Memory B cell (primary cell): ENCODE measurements around the gene TEX50.
"Not testable (repeated sequence)": the region's sequence is repeated elsewhere in the genome, so short reads cannot be mapped to it uniquely, and the experiment has no call there.

Experiments used
- ATAC-seq: fragments of 150-1000 bp; cut with Tn5 transposase; 2 replicates; pipeline ENCODE4 v1.10.0; 2021; ENCODE audit warnings: low read depth, mild to moderate bottlenecking, moderate library complexity
- DNase-seq, 2 donors: peaks; one replicate each; pipeline ENCODE4 v3.0.0; 2022; ENCODE audit warnings: low spot score in 2 of 2
- H3K27ac Mint-ChIP-seq: one replicate; pipeline ENCODE4 v1.8.0; 2022; ENCODE audit warnings: mild to moderate bottlenecking, moderate library complexity, mixed read lengths
- H3K27me3 Mint-ChIP-seq: one replicate; pipeline ENCODE4 v1.8.0; 2022; ENCODE audit warnings: mixed read lengths
- H3K36me3 Mint-ChIP-seq: one replicate; pipeline ENCODE4 v1.8.0; 2022; ENCODE audit warnings: mild to moderate bottlenecking, mixed read lengths
- H3K4me1 Mint-ChIP-seq: one replicate; pipeline ENCODE4 v1.8.0; 2022; ENCODE audit warnings: mixed read lengths
- H3K4me3 Mint-ChIP-seq: one replicate; pipeline ENCODE4 v1.8.0; 2022; ENCODE audit warnings: mild to moderate bottlenecking, moderate library complexity, mixed read lengths
- H3K9me3 Mint-ChIP-seq: one replicate; pipeline ENCODE4 v1.8.0; 2022; ENCODE audit warnings: mixed read lengths

TEX50 gene

DNA sequence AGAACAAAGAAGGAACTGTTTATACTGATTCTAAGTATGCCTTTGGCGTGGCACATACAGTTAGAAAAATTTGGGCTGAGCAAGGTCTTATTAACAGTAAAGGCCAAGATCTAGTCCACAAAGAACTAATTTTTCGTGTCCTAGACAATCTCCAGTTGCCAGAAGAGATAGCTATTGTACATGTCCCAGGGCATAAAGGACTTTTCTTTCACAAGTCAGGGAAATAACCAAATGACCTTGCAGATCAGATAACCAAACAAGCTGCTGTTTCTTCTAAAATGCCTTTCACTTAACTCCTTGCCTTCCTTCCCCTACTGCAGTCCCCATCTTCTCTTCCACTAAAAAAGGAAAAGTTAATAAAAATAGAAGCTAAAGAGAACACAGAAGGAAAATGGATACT lies 4.0 kb downstream of the TEX50 start:
- H3K27me3 Mint-ChIP-seq: no peaks in the 10 kb centered on the region
- H3K4me3 Mint-ChIP-seq: no peak overlapping the region
- no peaks in the 10 kb centered on the region for H3K4me1 Mint-ChIP-seq
- H3K27ac Mint-ChIP-seq: no peak overlapping the region
- ATAC-seq: no peak
- H3K9me3 Mint-ChIP-seq: peaks cover 7% of the 10 kb centered on the region
- H3K36me3 Mint-ChIP-seq: no peaks in the 10 kb centered on the region
- no peak for DNase-seq

- not testable (repeated sequence) for H3K27ac Mint-ChIP-seq, H3K4me1 Mint-ChIP-seq, H3K4me3 Mint-ChIP-seq, H3K27me3 Mint-ChIP-seq, H3K36me3 Mint-ChIP-seq, DNase-seq, H3K9me3 Mint-ChIP-seq, ATAC-seq
Measured at GRCh38 chr1:173642450-173643139, 7.5 kb downstream of the TEX50 start.

DNA sequence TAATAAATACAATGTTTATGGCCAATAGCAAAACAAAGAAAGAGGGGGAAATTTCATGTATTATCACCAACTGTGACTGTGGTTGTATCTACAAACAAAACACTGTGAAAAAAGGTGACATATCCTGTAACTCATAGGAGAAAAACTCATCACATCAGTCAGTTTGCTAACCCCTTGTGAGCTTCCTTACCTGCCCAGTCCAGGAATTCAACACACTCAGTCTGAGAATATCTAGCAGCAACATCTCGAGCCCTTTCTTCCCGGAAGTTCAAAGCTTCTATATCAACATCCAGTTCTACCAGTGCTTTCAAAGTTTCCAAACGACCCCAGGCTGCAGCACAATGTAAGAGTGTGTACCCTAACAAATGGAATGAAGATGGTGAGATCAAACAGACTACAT lies 11.5 kb downstream of the TEX50 start:
- DNase-seq (no peak), ATAC-seq (no peak)
- H3K36me3 Mint-ChIP-seq: no peaks in the 10 kb centered on the region
- H3K4me1 Mint-ChIP-seq: no peaks in the 10 kb centered on the region
- no peak overlapping the region for H3K27ac Mint-ChIP-seq
- H3K27me3 Mint-ChIP-seq: peaks cover 4% of the 10 kb centered on the region
- H3K9me3 Mint-ChIP-seq: peaks cover 2% of the 10 kb centered on the region
- no peak overlapping the region for H3K4me3 Mint-ChIP-seq

DNA sequence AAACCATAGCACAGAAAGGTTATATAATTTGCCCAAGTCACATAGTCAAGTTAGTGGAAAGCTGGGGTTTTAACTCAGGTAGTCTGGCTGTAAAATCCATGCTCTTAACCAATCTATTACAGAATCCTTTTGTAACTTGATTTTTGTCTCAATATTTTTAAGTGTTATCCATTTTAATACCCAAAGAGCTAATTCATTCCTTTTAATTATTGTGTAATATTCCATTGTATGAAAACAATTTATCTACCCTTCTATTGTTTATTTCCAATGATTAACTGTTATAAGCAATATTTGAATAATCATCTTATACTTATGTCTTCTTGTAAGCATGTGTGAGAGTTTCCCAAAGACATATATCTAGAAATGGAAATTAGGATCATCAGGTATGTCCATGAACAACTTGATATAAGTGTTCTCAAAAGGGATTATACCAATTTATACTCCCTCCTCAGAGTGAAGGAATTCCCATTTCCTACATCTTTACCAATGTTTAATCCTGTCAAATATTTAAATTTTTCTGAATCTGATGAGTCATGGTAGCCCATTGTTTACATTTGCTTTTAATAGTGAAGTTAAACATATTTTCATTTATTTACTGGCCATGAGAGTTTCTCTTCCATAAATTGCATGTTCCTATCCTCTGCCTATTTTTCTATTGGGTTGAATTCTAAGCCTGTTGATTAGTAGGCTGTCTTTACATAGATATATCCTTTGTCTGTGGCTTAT lies 13.9 kb downstream of the TEX50 start:
- DNase-seq (no peak), ATAC-seq (no peak)
- Mint-ChIP-seq H3K36me3 (no peaks in the 10 kb centered on the region), H3K4me3 (no peak overlapping the region), H3K9me3 (peaks cover 4% of the 10 kb centered on the region), H3K27ac (no peak overlapping the region), H3K4me1 (no peaks in the 10 kb centered on the region), H3K27me3 (peaks cover 9% of the 10 kb centered on the region)

GRCh38 chr1:173660306-173660705 lies 25.2 kb downstream of the TEX50 start:
- Mint-ChIP-seq H3K4me3 (no peak overlapping the region), H3K4me1 (no peaks in the 10 kb centered on the region), H3K27ac (no peak overlapping the region), H3K36me3 (no peaks in the 10 kb centered on the region), H3K9me3 (peaks cover 5% of the 10 kb centered on the region), H3K27me3 (peaks cover 7% of the 10 kb centered on the region)
- no peak for DNase-seq
- no peak for ATAC-seq

- H3K36me3 Mint-ChIP-seq: no peaks in the 10 kb centered on the region
- H3K9me3 Mint-ChIP-seq: peaks cover under 1% of the 10 kb centered on the region
- H3K4me1 Mint-ChIP-seq: no peaks in the 10 kb centered on the region
- H3K27me3 Mint-ChIP-seq: peaks cover 4% of the 10 kb centered on the region
- H3K27ac Mint-ChIP-seq: no peak overlapping the region
- no peak overlapping the region for H3K4me3 Mint-ChIP-seq
- DNase-seq (no peak), ATAC-seq (no peak)
Measured at GRCh38 chr1:173661271-173661670, 26.1 kb downstream of the TEX50 start.

- no peak overlapping the region for H3K27ac Mint-ChIP-seq
- no peaks in the 10 kb centered on the region for H3K36me3 Mint-ChIP-seq
- no peak overlapping the region for H3K4me3 Mint-ChIP-seq
- ATAC-seq (no peak), DNase-seq (no peak)
- no peaks in the 10 kb centered on the region for H3K9me3 Mint-ChIP-seq
- no peaks in the 10 kb centered on the region for H3K4me1 Mint-ChIP-seq
- H3K27me3 Mint-ChIP-seq: peaks cover 4% of the 10 kb centered on the region
Measured at GRCh38 chr1:173661763-173662162, 26.6 kb downstream of the TEX50 start.

- H3K4me1 Mint-ChIP-seq: no peaks in the 10 kb centered on the region
- H3K27ac Mint-ChIP-seq: no peak overlapping the region
- no peaks in the 10 kb centered on the region for H3K36me3 Mint-ChIP-seq
- H3K9me3 Mint-ChIP-seq: no peaks in the 10 kb centered on the region
- no peak for DNase-seq
- peaks cover 12% of the 10 kb centered on the region for H3K27me3 Mint-ChIP-seq
- ATAC-seq: no peak
- H3K4me3 Mint-ChIP-seq: no peak overlapping the region
Measured at GRCh38 chr1:173663159-173663558, 28.0 kb downstream of the TEX50 start.

DNA sequence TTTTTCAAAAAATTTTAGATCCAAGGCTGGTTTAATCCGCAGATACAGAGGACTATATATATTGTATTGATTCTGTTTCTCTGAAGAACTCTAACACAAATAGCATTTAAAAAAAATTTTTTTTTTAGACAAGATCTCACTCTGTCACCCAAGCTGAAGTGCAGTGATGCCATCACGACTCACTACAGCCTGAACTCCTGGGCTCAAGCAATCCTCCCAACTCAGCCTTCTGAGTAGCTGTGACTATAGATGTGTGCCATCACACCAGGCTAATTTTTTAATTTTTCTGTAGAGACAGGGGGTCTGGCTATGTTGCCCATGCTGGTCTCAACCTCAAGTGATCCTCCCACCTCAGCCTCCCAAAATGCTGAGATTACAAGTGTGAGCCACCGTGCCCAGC lies 31.5 kb downstream of the TEX50 start:
- Mint-ChIP-seq H3K27me3 (peaks cover 17% of the 10 kb centered on the region), H3K36me3 (no peaks in the 10 kb centered on the region), H3K4me1 (no peaks in the 10 kb centered on the region), H3K27ac (no peak overlapping the region), H3K9me3 (no peaks in the 10 kb centered on the region), H3K4me3 (no peak overlapping the region)
- DNase-seq: no peak
- no peak for ATAC-seq

- H3K4me3 Mint-ChIP-seq: peak within 1 kb of the TSS; percentile 12
- ATAC-seq (no peak), DNase-seq (no peak)
- H3K9me3 Mint-ChIP-seq: no peaks in the 10 kb centered on the region
- H3K36me3 Mint-ChIP-seq: no peaks in the 10 kb centered on the region
- no peak within 1 kb of the TSS for H3K27ac Mint-ChIP-seq
- H3K27me3 Mint-ChIP-seq: peaks cover 15% of the 10 kb centered on the region
- H3K4me1 Mint-ChIP-seq: no peaks in the 10 kb centered on the region
Measured at GRCh38 chr1:173669491-173669941, 34.4 kb downstream of the TEX50 start, which contains the start of gene ANKRD45. Gene ANKRD45 (minus strand): TSS chr1:173669851. CDS start chr1:173659418, 10,433 bp downstream.

DNA sequence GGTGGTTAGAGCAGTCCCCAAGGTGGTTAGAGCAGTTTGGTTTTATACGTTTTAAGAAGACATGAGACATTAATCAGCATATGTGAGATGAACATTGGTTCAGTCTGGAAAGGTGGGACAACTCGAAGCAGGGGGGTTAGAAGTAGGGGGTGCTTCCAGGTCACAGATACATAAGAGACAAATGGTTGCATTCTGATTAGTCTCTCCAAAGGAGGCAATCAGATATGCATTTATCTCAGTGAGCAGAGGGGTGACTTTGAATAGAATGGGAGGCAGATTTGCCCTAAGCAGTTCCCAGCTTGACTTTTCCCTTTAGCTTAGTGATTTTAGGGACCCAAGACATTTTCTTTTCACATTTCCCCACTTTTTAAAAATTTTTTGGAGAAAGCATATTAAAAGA lies 39.4 kb downstream of the TEX50 start:
- H3K4me1 Mint-ChIP-seq, DNase-seq, ATAC-seq, H3K36me3 Mint-ChIP-seq, H3K9me3 Mint-ChIP-seq, H3K27ac Mint-ChIP-seq, H3K4me3 Mint-ChIP-seq, H3K27me3 Mint-ChIP-seq: not testable (repeated sequence)

DNA sequence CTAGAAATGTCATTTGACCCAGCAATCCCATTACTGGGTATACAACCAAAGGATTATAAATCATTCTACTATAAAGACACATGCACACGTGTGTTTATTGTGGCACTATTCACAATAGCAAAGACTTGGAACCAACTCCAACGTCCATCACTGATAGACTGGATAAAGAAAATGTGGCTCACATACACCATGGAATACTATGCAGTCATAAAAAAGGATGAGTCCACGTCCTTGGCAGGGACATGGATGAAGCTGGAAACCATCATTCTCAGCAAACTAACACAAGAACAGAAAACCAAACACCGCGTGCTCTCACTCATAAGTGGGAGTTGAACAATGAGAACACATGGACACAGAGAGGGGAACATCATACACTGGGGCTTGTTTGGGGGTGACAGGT lies 45.0 kb downstream of the TEX50 start:
- not testable (repeated sequence) for H3K4me3 Mint-ChIP-seq, H3K27me3 Mint-ChIP-seq, H3K4me1 Mint-ChIP-seq, H3K27ac Mint-ChIP-seq, ATAC-seq, H3K9me3 Mint-ChIP-seq, DNase-seq, H3K36me3 Mint-ChIP-seq

DNA sequence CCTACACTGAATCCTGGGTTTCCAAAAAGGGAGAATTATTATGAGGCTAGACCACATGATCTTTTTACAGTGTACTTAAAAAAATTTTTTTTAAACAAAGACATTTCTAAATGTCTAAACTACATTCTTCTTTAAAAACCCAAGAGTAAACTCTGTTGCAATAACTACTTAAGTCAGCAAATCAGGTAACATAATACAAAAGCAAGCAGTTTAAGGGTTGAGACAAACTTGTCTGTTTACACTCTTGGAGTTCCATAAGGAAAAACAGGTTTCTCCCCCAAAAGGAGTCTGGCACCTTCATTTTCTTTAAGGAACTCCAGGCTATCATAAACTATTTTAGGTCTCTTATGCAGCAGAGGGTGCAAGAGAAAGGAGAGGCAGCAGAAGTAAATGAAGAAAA lies 47.0 kb downstream of the TEX50 start:
- no peak for ATAC-seq
- no peak for DNase-seq
- H3K4me1 Mint-ChIP-seq: no peaks in the 10 kb centered on the region
- no peak overlapping the region for H3K27ac Mint-ChIP-seq
- H3K9me3 Mint-ChIP-seq: no peaks in the 10 kb centered on the region
- peaks cover 2% of the 10 kb centered on the region for H3K36me3 Mint-ChIP-seq
- H3K27me3 Mint-ChIP-seq: peaks cover 2% of the 10 kb centered on the region
- H3K4me3 Mint-ChIP-seq: no peak overlapping the region

DNA sequence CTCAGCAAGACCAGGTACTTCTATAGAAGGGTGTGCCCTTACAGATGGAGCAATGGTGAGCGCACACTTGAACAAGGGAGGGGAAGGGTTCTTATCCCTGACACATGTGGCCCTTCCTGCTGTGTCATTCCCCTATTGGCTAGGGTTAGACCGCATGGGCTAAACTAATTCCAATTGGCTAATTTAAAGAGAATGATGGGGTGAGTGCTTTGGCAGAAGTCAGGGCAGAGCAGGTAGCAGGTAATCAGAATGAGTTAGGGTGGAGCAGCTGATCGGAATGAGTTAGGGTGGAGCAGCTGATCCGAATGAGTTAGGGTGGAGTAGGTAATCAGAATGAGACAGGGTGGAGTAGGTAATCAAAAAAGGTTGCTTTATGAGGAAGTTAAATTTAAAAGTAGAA lies 48.7 kb downstream of the TEX50 start:
- not testable (repeated sequence) for ATAC-seq, H3K4me1 Mint-ChIP-seq

GRCh38 chr1:173685121-173685520 lies 50.0 kb downstream of the TEX50 start:
- H3K27me3 Mint-ChIP-seq, ATAC-seq, H3K4me3 Mint-ChIP-seq, H3K9me3 Mint-ChIP-seq, H3K4me1 Mint-ChIP-seq, H3K27ac Mint-ChIP-seq, DNase-seq, H3K36me3 Mint-ChIP-seq: not testable (repeated sequence)

More for the DNA sequence above, 48.7 kb downstream of the TEX50 start:
- H3K9me3 Mint-ChIP-seq, H3K4me3 Mint-ChIP-seq, H3K36me3 Mint-ChIP-seq, H3K27ac Mint-ChIP-seq, DNase-seq, H3K27me3 Mint-ChIP-seq: not testable (repeated sequence)
